ENCODE results near the gene PIGN.
"Not testable (repeated sequence)": the region's sequence is repeated elsewhere in the genome, so short reads cannot be mapped to it uniquely, and the experiment has no call there.

PIGN gene

GRCh38 chr18:62179213-62179612 is 7.6 kb downstream of the PIGN start:
- DNase-seq: no peak

GRCh38 chr18:62177271-62177670 is 9.6 kb downstream of the PIGN start:
- DNase-seq: no peak

GRCh38 chr18:62175521-62175920 is 11.3 kb downstream of the PIGN start:
- DNase-seq: no peak

- no peak for DNase-seq
Observed at GRCh38 chr18:62172298-62172697, 14.6 kb downstream of the PIGN start.

GRCh38 chr18:62170857-62171256 is 16.0 kb downstream of the PIGN start:
- DNase-seq: no peak

GRCh38 chr18:62166524-62166923 is 20.3 kb downstream of the PIGN start:
- not testable (repeated sequence) for DNase-seq

- no peak for DNase-seq
Observed at GRCh38 chr18:62165583-62165982, 21.3 kb downstream of the PIGN start.

GRCh38 chr18:62164855-62165487 is 21.9 kb downstream of the PIGN start:
- no peak for DNase-seq

GRCh38 chr18:62164310-62164709 is 22.5 kb downstream of the PIGN start:
- no peak for DNase-seq

- no peak for DNase-seq
Observed at GRCh38 chr18:62157843-62158242, 29.0 kb downstream of the PIGN start.

GRCh38 chr18:62152844-62153243 is 34.0 kb downstream of the PIGN start:
- DNase-seq: no peak

- DNase-seq: no peak
Observed at GRCh38 chr18:62151068-62151771, 35.6 kb downstream of the PIGN start.

- no peak for DNase-seq
Observed at GRCh38 chr18:62144338-62144737, 42.5 kb downstream of the PIGN start.

GRCh38 chr18:62140259-62140658 is 46.6 kb downstream of the PIGN start:
- no peak for DNase-seq

- DNase-seq: no peak
Observed at GRCh38 chr18:62138461-62139235, 48.2 kb downstream of the PIGN start.

GRCh38 chr18:62131301-62131909 is 55.5 kb downstream of the PIGN start:
- no peak for DNase-seq

- no peak for DNase-seq
Observed at GRCh38 chr18:62128157-62128556, 58.7 kb downstream of the PIGN start.

- no peak for DNase-seq
Observed at GRCh38 chr18:62126737-62127136, 60.1 kb downstream of the PIGN start.

GRCh38 chr18:62125702-62126101 is 61.2 kb downstream of the PIGN start:
- no peak for DNase-seq

GRCh38 chr18:62122330-62122729 is 64.5 kb downstream of the PIGN start:
- no peak for DNase-seq

GRCh38 chr18:62119884-62120283 is 67.0 kb downstream of the PIGN start:
- DNase-seq: no peak

GRCh38 chr18:62118328-62118727 is 68.5 kb downstream of the PIGN start:
- DNase-seq: no peak

- no peak for DNase-seq
Observed at GRCh38 chr18:62109676-62110075, 77.2 kb downstream of the PIGN start.

GRCh38 chr18:62107881-62108280 is 79.0 kb downstream of the PIGN start:
- DNase-seq: no peak
